BLaER1 treated with 17β-estradiol and CSF1 and Interleukin-3, amounts not matched to agents 10 nM and 100 nM (cell line): ENCODE results near the gene RHOG.
"Not testable (repeated sequence)": the region's sequence is repeated elsewhere in the genome, so short reads cannot be mapped to it uniquely, and the experiment has no call there.

ENCODE experiments used
- H3K27ac ChIP-seq, 11 experiments: shearing (Covaris generic); formaldehyde crosslinking; 2 replicates each; pipeline ENCODE4 v1.8.1; 2022
- H3K27me3 ChIP-seq, 11 experiments: shearing (Covaris generic); formaldehyde crosslinking; 2 replicates each; pipeline ENCODE4 v1.8.1; 2022
- H3K36me3 ChIP-seq, 11 experiments: shearing (Covaris generic); formaldehyde crosslinking; 2 replicates each; pipeline ENCODE4 v1.8.1; 2022
- H3K4me1 ChIP-seq, 10 experiments: shearing (Covaris generic); formaldehyde crosslinking; 2 replicates each; pipeline ENCODE4 v1.8.1; 2022
- H3K4me2 ChIP-seq, 11 experiments: shearing (Covaris generic); formaldehyde crosslinking; 2 replicates each; pipeline ENCODE4 v1.8.1; 2022
- H3K4me3 ChIP-seq, 10 experiments: shearing (Covaris generic); formaldehyde crosslinking; 2 replicates each; pipeline ENCODE4 v1.8.1; 2022
- H3K9ac ChIP-seq, 11 experiments: shearing (Covaris generic); formaldehyde crosslinking; 2 replicates each; pipeline ENCODE4 v1.8.1; 2022
- H3K9me3 ChIP-seq, 11 experiments: shearing (Covaris generic); formaldehyde crosslinking; replicated peaks in 1 of 11; 2 replicates each; pipeline ENCODE4 v1.8.1; 2022
- H4K20me1 ChIP-seq, 11 experiments: shearing (Covaris generic); formaldehyde crosslinking; 2 replicates each; pipeline ENCODE4 v1.8.1; 2022
- Cebpa-rat ChIP-seq, 11 experiments: shearing (Covaris generic); IDR thresholded peaks; 2 replicates each; pipeline ENCODE4 v1.8.1; 2022

The RHOG gene

GRCh38 chr11:3822312-3822711 is 18.4 kb downstream of the RHOG start:
- peaks cover 21 to 47% (median 36%) of the 10 kb centered on the region in 11 experiments for H3K36me3 ChIP-seq
- no peaks in the 10 kb centered on the region for H3K27me3 ChIP-seq
- H3K9me3 ChIP-seq, result no peaks in the 10 kb centered on the region
- H3K4me1 ChIP-seq, result peaks cover 4 to 64% (median 26%) of the 10 kb centered on the region in 10 experiments
- no peak overlapping the region for H3K4me3 ChIP-seq
- peaks cover 13 to 44% (median 24%) of the 10 kb centered on the region in 11 experiments; a peak in 21 of 22 replicates for H4K20me1 ChIP-seq
- no peak overlapping the region for H3K27ac ChIP-seq
- H3K9ac ChIP-seq, result no peak overlapping the region
- TF ChIP-seq Cebpa-rat (IDR thresholded peaks at IDR 0.05), result no peak
- H3K4me2 ChIP-seq, result no peak overlapping the region

GRCh38 chr11:3820971-3821370 is 19.8 kb downstream of the RHOG start:
- H3K4me2 ChIP-seq, result no peak overlapping the region
- H3K36me3 ChIP-seq, result peaks cover 8 to 33% (median 23%) of the 10 kb centered on the region in 11 experiments
- H3K4me3 ChIP-seq, result no peak overlapping the region
- no peak overlapping the region for H3K9ac ChIP-seq
- no peak overlapping the region for H3K27ac ChIP-seq
- H3K9me3 ChIP-seq, result no peaks in the 10 kb centered on the region
- no peak for TF ChIP-seq Cebpa-rat (IDR thresholded peaks at IDR 0.05)
- peaks cover 0 to 31% (median 11%) of the 10 kb centered on the region in 11 experiments; a peak in 18 of 22 replicates for H4K20me1 ChIP-seq
- peaks cover 12 to 63% (median 33%) of the 10 kb centered on the region in 10 experiments for H3K4me1 ChIP-seq
- H3K27me3 ChIP-seq, result no peaks in the 10 kb centered on the region

GRCh38 chr11:3817181-3817800 is 23.5 kb downstream of the RHOG start:
- TF ChIP-seq Cebpa-rat (IDR thresholded peaks at IDR 0.05), result no peak
- H3K4me1 ChIP-seq, result peaks cover 10 to 33% (median 17%) of the 10 kb centered on the region in 10 experiments
- H3K27ac ChIP-seq, result peak overlapping the region in 7 of 11 experiments; percentile 10 to 52 (median 44); a peak in 12 of 22 replicates
- H3K36me3 ChIP-seq, result peaks cover 0 to 11% (median 4%) of the 10 kb centered on the region in 11 experiments; a peak in 8 of 22 replicates
- no peaks in the 10 kb centered on the region for H3K9me3 ChIP-seq
- no peaks in the 10 kb centered on the region; a peak in 1 of 22 replicates for H4K20me1 ChIP-seq
- peak overlapping the region; percentile 34 to 74 (median 53) for H3K4me2 ChIP-seq
- H3K27me3 ChIP-seq, result no peaks in the 10 kb centered on the region
- peak overlapping the region in 7 of 11 experiments; percentile 10 to 43 (median 24); a peak in 9 of 22 replicates for H3K9ac ChIP-seq
- H3K4me3 ChIP-seq, result no peak overlapping the region

- Histone ChIP-seq H3K9me3 (no peaks in the 10 kb centered on the region), H3K9ac (peak overlapping the region in 4 of 11 experiments; percentile 10 to 43 (median 28); a peak in 4 of 22 replicates), H3K27ac (peak overlapping the region in 5 of 11 experiments; percentile 17 to 52 (median 45); a peak in 8 of 22 replicates), H3K4me2 (peak overlapping the region; percentile 34 to 74 (median 53); a peak in 21 of 22 replicates), H3K36me3 (peaks cover 0 to 11% (median 4%) of the 10 kb centered on the region in 11 experiments; a peak in 7 of 22 replicates), H3K27me3 (no peaks in the 10 kb centered on the region), H3K4me3 (no peak overlapping the region), H4K20me1 (no peaks in the 10 kb centered on the region; a peak in 1 of 22 replicates), H3K4me1 (peaks cover 10 to 30% (median 17%) of the 10 kb centered on the region in 10 experiments)
- TF ChIP-seq Cebpa-rat (IDR thresholded peaks at IDR 0.05), result no peak
These were observed 24.1 kb downstream of the RHOG start for GRCh38 chr11:3816673-3817072.

GRCh38 chr11:3815845-3816244 is 24.9 kb downstream of the RHOG start:
- no peak overlapping the region for H3K4me3 ChIP-seq
- H3K36me3 ChIP-seq, result peaks cover 0 to 18% (median under 1%) of the 10 kb centered on the region in 11 experiments; a peak in 7 of 22 replicates
- TF ChIP-seq Cebpa-rat (IDR thresholded peaks at IDR 0.05), result no peak

GRCh38 chr11:3814832-3815231 is 25.9 kb downstream of the RHOG start:
- not testable (repeated sequence) for H4K20me1 ChIP-seq

More at GRCh38 chr11:3815845-3816244, 24.9 kb downstream of the RHOG start:
- Histone ChIP-seq H4K20me1 (no peaks in the 10 kb centered on the region; a peak in 1 of 22 replicates), H3K27ac (no peak overlapping the region), H3K9ac (0 out of 22 replicates have a peak overlapping the region, but pooled peaks of 1 of the 11 experiments have one; percentile 5), H3K4me1 (peaks cover 10 to 25% (median 18%) of the 10 kb centered on the region in 10 experiments), H3K4me2 (peak overlapping the region in 2 of 11 experiments; percentile 34 to 53; a peak in 4 of 22 replicates), H3K9me3 (no peaks in the 10 kb centered on the region), H3K27me3 (no peaks in the 10 kb centered on the region)

GRCh38 chr11:3810951-3811350 is 29.8 kb downstream of the RHOG start:
- H3K4me2 ChIP-seq, result no peak overlapping the region
- H3K9ac ChIP-seq, result peak overlapping the region in 1 of 11 experiments; percentile 42; a peak in 5 of 22 replicates
- peaks cover 0 to 7% (median 0%) of the 10 kb centered on the region in 11 experiments; a peak in 2 of 22 replicates for H3K36me3 ChIP-seq
- peaks cover 0 to 14% (median 0%) of the 10 kb centered on the region in 11 experiments; a peak in 1 of 22 replicates for H4K20me1 ChIP-seq
- H3K4me3 ChIP-seq, result no peak overlapping the region
- peaks cover 7 to 31% (median 16%) of the 10 kb centered on the region in 10 experiments; a peak in 18 of 20 replicates for H3K4me1 ChIP-seq
- H3K27ac ChIP-seq, result no peak overlapping the region
- no peaks in the 10 kb centered on the region for H3K27me3 ChIP-seq
- H3K9me3 ChIP-seq, result no peaks in the 10 kb centered on the region
- no peak for TF ChIP-seq Cebpa-rat (IDR thresholded peaks at IDR 0.05)

More at GRCh38 chr11:3814832-3815231, 25.9 kb downstream of the RHOG start:
- H3K4me1 ChIP-seq, result peaks cover 10 to 29% (median 18%) of the 10 kb centered on the region in 10 experiments
- not testable (repeated sequence) for H3K27me3 ChIP-seq, H3K9ac ChIP-seq, H3K4me2 ChIP-seq, H3K4me3 ChIP-seq, H3K36me3 ChIP-seq, H3K9me3 ChIP-seq, H3K27ac ChIP-seq

- Histone ChIP-seq H3K36me3 (peaks cover 0 to 7% (median 0%) of the 10 kb centered on the region in 11 experiments; a peak in 2 of 22 replicates), H3K4me3 (no peak overlapping the region), H3K4me1 (peaks cover 7 to 27% (median 13%) of the 10 kb centered on the region in 10 experiments; a peak in 17 of 20 replicates), H3K9me3 (no peaks in the 10 kb centered on the region), H4K20me1 (peaks cover 0 to 14% (median 0%) of the 10 kb centered on the region in 11 experiments; a peak in 1 of 22 replicates), H3K27me3 (no peaks in the 10 kb centered on the region), H3K4me2 (no peak overlapping the region), H3K9ac (peak overlapping the region in 2 of 11 experiments; percentile 14 to 42; a peak in 3 of 22 replicates), H3K27ac (no peak overlapping the region)
- TF ChIP-seq Cebpa-rat (IDR thresholded peaks at IDR 0.05), result no peak
These were observed 30.3 kb downstream of the RHOG start for GRCh38 chr11:3810446-3810845.

GRCh38 chr11:3809624-3809928 is 31.2 kb downstream of the RHOG start:
- H3K9ac ChIP-seq, result no peak overlapping the region
- no peak for TF ChIP-seq Cebpa-rat (IDR thresholded peaks at IDR 0.05)
- peak overlapping the region in 7 of 11 experiments; percentile 83 to 95 (median 93); a peak in 6 of 22 replicates for H3K4me2 ChIP-seq
- H3K27me3 ChIP-seq, result no peaks in the 10 kb centered on the region
- no peak overlapping the region for H3K27ac ChIP-seq
- no peak overlapping the region for H3K4me3 ChIP-seq
- peaks cover 7 to 28% (median 14%) of the 10 kb centered on the region in 10 experiments; a peak in 18 of 20 replicates for H3K4me1 ChIP-seq
- H3K9me3 ChIP-seq, result no peaks in the 10 kb centered on the region
- peaks cover 0 to 7% (median 0%) of the 10 kb centered on the region in 11 experiments; a peak in 2 of 22 replicates for H3K36me3 ChIP-seq
- peaks cover 0 to 14% (median 0%) of the 10 kb centered on the region in 11 experiments; a peak in 1 of 22 replicates for H4K20me1 ChIP-seq
